HG02852 (cell line): ENCODE data around the gene TLE1.

Experiments
- ATAC-seq: cut with Tn5 transposase; IDR thresholded peaks from one replicate; pipeline ENCODE4 v1.9.1; 2021; ENCODE audit warnings: mild to moderate bottlenecking, moderate library complexity; ENCODE audit not compliant: unreplicated experiment

TLE1 gene

DNA sequence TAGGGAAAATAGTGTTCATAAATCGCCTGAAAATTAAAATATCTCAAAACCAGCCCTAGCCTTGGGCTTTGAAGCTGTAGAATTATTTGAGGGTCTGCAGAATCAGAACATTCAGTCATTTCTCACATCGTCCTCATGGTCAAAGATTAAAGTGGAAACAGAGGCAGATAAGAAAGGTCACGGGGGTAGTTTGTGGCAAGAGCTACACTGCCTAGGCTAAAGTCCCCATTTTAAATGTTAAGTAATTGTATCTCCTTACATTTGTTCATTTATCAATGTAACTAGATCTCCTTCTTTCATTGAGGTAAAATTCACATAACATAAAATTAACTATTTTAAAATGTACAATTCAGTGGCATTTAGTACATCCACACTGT lies 139.2 kb downstream of the TLE1 start:
- ATAC-seq: no peak

DNA sequence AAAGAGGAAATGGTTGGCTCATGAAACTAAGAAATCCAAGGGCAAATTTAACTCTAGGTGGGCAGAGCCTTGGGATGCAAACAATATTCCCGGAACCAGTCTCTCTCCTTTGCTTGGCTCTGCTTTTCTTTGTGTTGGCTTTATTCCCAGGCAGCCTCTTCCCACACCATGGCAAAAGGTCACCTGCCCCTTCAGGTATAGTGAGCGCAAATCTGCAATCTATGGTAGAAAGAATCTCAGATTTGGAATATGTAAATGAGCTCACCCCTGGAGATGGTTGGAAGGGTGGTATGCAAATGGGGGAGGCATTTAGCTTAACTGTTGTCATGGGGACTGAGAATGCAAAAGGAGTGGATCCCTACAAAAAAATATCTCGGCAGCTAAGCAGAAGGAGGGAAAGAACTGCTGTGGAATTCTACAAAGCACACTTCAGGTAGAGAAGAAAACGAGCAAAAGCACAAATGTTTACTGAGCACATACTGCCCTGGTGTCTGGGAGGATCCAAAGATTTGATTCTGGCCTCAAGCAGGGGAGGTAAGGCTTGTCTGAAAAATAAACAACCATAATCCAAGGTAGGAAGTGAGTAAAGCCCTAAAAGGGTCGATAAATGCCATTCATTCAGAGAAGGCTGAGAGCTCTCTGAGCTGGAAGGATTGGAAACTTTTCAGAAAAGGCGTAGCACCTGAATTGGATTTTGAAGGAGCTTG lies 139.7 kb downstream of the TLE1 start:
- no peak for ATAC-seq

DNA sequence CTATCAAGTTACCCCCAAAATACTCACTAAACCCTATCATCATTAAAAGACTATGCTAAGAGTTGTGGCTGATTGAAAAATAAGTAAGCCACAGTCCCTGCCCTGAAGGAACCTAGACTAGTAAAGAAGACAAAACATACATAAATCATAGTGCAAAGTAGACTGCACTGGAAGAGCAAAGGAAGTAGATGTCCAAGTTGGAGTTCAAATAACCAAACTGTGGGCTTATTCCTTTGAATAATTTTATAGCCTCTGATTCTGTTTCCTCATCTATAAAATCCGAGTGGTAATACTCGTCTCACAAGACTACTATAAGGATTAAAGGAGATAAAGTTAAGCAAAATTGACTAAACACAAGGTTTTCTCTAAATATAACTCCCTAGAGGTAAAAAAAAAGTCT lies 140.4 kb downstream of the TLE1 start:
- no peak for ATAC-seq

DNA sequence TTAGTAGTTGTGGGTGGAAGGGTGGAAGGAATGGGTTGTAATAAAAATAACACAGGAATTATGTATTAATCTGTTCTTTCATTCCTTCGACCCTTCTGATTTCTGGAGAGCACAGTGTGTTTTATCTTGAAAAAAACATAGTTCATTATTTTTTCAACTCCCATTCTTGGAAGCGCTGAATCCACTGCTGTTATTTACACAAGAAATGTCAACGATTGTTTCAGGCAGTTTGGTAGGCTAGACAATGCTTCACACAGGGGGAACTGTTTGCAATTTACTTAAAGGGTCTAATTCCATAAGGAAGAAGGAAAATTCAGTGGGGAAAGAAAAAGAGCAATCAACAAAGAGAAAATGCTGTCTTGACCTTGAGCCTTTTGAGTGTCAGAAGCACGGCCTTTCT lies 142.9 kb downstream of the TLE1 start:
- ATAC-seq: no peak

DNA sequence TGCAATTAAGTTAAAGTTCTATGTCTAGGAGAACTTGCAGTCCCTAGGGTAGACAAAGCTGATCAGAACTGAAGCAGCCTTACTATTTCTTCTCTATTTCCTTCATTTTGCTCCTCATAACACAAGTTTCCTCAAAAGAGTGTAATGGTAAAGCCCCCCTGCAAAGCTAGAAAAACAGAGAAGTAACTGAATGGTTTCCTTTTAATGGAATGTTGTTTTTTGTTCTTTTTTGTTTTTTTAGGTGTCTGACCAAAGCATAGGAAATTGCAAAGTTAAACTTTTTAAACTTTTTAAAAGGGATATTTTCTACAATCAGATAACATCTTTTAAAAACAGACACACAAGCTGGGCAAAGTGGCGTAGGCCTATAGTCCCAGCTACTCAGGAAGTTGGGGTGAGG lies 145.7 kb downstream of the TLE1 start:
- no peak for ATAC-seq

DNA sequence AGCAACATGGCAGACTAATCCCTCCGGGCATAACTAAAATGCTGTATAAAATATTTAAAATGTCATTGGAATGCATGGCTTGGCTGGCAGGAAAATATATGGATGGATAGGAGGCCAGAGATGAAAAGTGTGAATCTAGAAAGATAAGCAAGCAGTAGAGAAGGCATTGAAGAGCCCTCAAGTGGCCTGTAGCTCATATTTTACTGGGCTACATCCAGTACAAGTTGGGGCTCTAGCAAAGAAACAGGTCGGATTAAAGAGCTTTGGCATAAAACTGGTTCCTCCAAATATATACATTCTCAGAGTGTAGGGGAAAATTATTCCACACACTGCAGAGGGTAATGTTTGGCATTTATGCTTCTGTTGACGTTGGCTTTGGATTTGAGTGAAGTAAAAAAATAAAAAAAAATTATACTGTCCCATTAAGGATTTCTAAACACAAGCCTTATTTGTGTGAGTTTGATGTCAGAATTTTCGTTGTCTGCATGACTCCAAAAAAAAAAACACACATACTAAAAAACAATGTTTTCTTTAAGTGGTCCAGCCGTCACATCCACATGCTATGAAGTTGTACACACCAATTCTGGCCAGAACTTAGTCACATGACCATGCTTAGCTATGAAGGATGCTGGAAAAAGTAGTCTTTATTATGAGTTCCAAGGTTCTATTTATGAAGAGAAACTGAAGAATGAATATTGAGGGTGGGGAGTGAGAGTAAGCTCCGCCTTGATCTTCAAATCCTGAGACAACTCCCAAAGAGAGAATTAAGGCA lies 147.0 kb downstream of the TLE1 start:
- ATAC-seq: no peak

DNA sequence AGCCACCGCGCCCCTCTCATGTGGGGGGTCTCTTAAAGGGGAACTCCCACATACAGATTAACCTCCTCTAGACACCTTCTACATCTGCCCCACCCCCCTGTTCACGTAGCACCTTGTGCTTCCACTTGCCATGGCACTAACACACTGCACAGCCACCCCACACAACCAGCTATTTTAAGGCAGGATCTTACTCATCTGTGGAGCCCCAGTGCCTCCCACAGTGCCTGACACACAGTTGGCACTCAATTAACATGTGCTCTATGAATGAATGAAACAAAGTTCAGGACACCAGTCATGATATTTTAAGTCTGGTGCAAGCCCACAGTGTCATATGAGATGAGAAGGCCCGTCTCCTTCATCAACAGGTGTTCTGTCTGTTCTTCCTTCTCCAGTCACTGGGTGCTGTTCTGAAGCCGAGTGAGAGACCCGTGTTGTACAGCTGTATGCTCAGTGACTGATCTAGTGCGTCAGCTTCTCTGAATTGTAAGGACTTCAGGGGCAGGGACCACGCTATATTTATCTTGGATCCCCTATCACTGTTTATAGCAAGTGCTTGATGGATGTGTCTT lies 149.1 kb downstream of the TLE1 start:
- no peak for ATAC-seq

DNA sequence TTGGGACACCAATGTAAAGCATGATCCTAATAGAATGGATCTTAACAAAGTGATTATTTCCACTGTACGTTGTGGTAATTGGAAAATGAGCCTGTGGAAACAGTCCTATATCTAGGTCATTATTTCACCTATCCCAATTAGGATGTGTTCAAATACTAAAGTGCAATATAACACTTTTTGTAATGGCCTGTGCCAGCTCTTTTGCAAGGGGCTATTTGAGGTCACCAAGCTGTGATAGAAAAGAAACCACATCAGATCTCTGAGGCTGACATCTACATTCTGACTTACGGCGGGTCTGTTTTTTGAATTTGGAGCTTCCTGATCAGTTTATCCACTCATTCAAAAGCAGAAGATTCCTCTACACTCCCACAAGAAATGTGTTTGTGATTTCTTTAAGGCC lies 150.0 kb downstream of the TLE1 start:
- no peak for ATAC-seq

DNA sequence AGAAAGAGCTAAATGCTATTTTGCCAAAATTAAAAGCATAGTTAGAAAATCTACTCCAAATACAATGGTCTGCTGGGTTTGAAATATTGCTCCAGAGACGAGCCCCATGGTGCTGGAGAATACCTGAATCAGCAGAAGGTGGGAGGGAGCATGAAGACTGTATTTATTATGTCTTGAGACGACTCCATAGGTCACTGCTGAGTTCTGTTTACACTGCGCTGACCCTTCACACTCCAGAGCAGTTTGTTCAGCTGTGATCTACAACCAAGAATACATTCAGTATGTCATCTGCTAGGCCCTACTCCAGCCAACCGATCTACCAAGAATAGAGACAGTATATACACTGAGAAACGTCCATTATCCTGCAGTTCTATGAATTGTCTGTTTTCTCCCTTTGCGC lies 150.5 kb downstream of the TLE1 start:
- no peak for ATAC-seq

DNA sequence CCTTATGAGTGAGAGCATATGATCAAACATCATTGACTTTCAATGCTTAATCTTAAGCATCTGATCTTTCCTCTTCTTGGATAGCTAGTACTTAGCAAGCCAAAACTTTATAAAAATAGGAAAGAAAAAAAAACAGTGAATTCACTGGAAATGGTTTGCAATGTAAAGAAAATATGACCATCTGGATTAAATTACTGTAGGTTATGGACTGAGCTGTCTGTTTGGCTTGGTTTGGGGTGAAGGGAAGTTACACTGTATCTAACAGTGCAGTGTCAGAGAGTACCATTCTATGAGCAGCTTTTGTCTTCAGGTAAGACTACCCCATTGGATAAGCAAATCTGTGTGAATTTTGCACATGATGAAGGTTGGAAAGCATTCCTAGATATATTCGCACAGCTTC lies 151.4 kb downstream of the TLE1 start:
- ATAC-seq: no peak

DNA sequence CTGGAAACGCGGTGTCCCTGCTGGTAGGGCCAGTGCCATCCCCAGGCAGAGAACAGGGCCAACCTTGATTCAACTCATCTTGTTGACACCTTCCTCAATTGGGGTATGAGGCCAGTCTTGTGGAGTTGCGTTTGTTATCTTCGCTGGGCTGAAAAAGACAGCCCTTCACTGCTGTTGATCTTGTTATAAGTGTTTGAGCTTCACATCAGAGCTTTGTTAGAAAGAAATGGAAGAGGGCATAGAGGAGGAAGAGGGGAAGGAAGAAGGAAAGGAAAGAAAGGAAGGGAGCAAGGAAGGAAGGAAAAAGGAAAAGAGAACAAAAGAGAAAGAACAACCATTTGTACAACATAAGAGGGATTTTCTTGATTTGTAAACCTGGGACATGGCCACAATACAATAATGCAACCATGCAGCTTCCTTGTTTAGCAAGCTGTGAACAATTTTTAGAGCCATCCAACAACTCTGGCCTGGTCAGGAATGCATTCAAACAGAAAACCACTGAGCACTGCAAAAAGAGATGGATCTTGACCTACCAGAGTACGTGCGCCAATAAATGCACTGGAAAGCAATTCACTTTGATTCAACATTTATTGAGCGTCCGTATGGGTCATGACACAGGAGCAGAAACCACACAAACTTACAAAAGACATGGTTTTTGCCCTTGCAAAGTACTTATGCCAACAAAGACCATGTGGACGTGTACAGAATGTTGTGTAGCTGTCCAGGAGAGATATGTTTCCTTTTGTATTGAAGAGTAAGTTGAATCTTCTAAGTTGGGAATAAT lies 152.9 kb downstream of the TLE1 start:
- no peak for ATAC-seq

DNA sequence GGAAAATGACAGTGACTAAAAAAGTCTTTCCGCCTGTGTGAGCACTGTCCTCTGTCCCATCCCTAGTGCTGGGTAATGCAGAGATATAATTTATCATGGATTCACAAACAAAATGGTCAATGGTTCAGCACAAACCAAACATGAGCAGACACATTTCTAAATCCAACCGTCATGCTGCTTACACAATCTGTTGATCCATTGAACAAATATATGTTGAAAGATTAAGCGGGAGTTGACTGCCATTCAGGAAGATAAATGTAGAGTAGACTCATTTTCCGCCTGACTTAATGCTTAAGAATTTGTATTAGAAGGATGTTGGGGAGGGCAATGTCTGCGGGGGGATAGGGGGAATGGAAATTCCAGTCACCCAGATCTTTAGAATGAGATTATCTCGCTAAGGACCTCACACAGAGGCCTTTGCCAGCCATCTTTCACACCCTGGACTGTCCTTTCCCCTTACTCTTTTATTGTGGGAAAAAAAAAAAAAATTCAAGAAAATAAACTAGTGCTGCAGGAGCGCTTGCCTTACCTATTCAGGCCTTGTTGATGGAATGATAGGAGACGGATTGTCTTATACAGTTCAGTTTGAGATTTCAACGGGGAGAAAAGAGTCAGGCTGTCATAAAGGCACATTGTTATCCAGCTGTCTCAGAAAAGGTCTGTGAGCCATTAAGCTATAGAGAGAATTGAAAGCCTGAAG lies 153.7 kb downstream of the TLE1 start:
- ATAC-seq: no peak

DNA sequence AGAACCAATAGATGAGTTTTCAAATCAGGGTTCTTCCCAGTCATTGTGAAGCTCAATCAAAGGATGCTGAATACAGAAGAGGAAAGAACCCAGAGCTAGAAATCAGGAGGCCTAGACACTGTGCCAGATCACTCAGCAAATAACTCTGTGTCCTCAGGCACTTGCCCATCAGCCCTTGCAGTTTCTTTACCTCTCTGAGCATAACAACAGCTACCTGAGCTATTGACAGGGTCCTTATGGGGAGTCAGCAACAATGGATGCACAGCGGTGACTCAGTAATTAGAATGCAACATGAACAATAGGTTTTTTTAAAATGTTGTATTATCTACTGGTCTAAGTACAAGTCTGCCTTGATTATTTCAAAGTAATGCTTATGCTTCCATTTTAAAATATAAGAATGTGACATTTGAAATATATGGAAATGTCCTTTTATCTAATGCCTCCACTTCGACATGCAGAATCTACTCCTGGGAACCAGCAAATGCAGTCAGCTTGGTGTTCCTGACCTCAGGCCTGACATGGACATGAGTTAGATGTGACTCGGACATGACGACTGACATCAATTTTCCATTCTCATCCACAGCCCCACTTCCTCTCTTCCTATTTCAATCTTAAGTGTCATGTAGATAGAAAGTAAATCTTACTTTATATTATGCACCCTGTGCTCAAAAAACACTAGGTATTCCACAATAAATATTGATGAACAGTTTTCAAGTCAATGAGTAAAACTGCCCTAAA lies 155.0 kb downstream of the TLE1 start:
- ATAC-seq: no peak
